ENCODE measurements around the gene LDB2. TPM values are rescaled to one million over a fixed set of nuclear protein-coding genes. Genes with fewer than 3 reads are reported as not detected.

LDB2 gene
- total and polyA plus RNA-seq, 2 donors (not counting 3 experiments of a cell fraction or from before 2014, with no cell fraction given) = 127 to 223 TPM

DNA sequence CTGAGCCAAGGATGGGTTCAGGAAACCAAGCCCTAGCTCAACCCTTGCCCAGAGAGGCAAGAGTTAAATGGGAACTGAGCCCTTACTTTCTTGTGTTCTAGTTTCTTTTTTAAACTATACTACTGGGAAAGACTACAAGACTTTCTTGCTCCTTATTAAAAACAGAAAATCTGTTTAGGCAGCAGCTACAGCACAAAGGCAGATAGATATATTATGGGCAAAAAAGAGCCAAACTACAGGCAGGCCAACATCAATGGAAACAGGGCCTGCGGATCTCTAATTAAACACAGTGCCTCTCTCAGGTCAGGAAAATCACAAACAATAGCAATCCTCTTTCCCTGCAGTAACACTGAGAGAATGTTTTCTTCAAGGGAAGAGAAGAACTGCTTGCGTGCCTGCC is 226.0 kb downstream of the LDB2 start:
- ChIA-PET CTCF (no interaction called here), POLR2A (no interaction called here)
- peaks cover 0 to 2% of the 10 kb centered on the region in 2 experiments for H3K27me3 ChIP-seq (ENCODE audit: control insufficient read depth in 2 of 2, insufficient read depth in 2 of 2, low read length in 2 of 2)
- DNase-seq (ENCODE audit: low read depth, low spot score) = no peak
- no peaks in the 10 kb centered on the region for H3K9me1 ChIP-seq (replicated peaks; ENCODE audit: control insufficient read depth, extremely low read depth, insufficient read depth, low read length)
- FAIRE-seq = no peak
- H3K79me2 ChIP-seq (ENCODE audit: control insufficient read depth, insufficient read depth, low read length) = no peaks in the 10 kb centered on the region
- no peaks in the 10 kb centered on the region for H4K20me1 ChIP-seq (replicated peaks; ENCODE audit: control insufficient read depth, extremely low read depth, insufficient read depth, low read length)
- dilution Hi-C loops (cut with MboI; ENCODE audit: extremely low pct_ligation_motif_present, low sequenced_read_pairs) (no loop called here), intact Hi-C loops (cut with micrococcal nuclease) (no loop called here)
- H3K36me3 ChIP-seq (ENCODE audit: control insufficient read depth in 2 of 2, extremely low read depth in 1 of 2, insufficient read depth in 2 of 2, low read length in 2 of 2) = peaks cover 0 to 3% of the 10 kb centered on the region in 2 experiments
- H3K4me3 ChIP-seq (replicated peaks in 1 of 3; ENCODE audit: insufficient read depth in 1 of 3, low read depth in 1 of 3, low read length in 3 of 3) = no peak overlapping the region
- TF ChIP-seq FOS (IDR thresholded peaks at IDR 0.05; ENCODE audit: borderline replicate concordance, insufficient read depth, low read length) (no peak), JUN (IDR thresholded peaks at IDR 0.05; ENCODE audit: borderline replicate concordance, insufficient read depth, insufficient read length, low read depth) (no peak)
- H3K4me2 ChIP-seq (ENCODE audit: insufficient read depth, low read length) = no peak overlapping the region
- H3K4me1 ChIP-seq (ENCODE audit: control insufficient read depth, extremely low read depth, insufficient read depth, low read length) = no peaks in the 10 kb centered on the region
- H2AFZ ChIP-seq (ENCODE audit: low read depth, low read length) = no peak overlapping the region
- no TSS peak for BruUV-seq (replicated peaks)
- H3K9ac ChIP-seq (replicated peaks; ENCODE audit: extremely low read depth, insufficient read depth, low read length) = no peak overlapping the region
- no peak overlapping the region for H3K27ac ChIP-seq (ENCODE audit: insufficient read depth, low read depth, low read length)
- no peaks in the 10 kb centered on the region for H3K9me3 ChIP-seq (replicated peaks; ENCODE audit: control insufficient read depth, insufficient read depth, low read length)

GRCh38 chr4:16671741-16672140 is 226.7 kb downstream of the LDB2 start:
- CTCF ChIA-PET = no interaction called here
- intact Hi-C loops (cut with micrococcal nuclease) = no loop called here

More at GRCh38 chr4:16671741-16672140, 226.7 kb downstream of the LDB2 start:
- Histone ChIP-seq H3K9me1 (replicated peaks; ENCODE audit: control insufficient read depth, extremely low read depth, insufficient read depth, low read length) (no peaks in the 10 kb centered on the region), H2AFZ (ENCODE audit: low read depth, low read length) (no peak overlapping the region), H4K20me1 (replicated peaks; ENCODE audit: control insufficient read depth, extremely low read depth, insufficient read depth, low read length) (no peaks in the 10 kb centered on the region), H3K4me2 (ENCODE audit: insufficient read depth, low read length) (no peak overlapping the region), H3K79me2 (ENCODE audit: control insufficient read depth, insufficient read depth, low read length) (no peaks in the 10 kb centered on the region), H3K27ac (ENCODE audit: insufficient read depth, low read depth, low read length) (no peak overlapping the region), H3K27me3 (ENCODE audit: control insufficient read depth in 2 of 2, insufficient read depth in 2 of 2, low read length in 2 of 2) (peaks cover 0 to 2% of the 10 kb centered on the region in 2 experiments), H3K9ac (replicated peaks; ENCODE audit: extremely low read depth, insufficient read depth, low read length) (no peak overlapping the region), H3K4me3 (replicated peaks in 1 of 3; ENCODE audit: insufficient read depth in 1 of 3, low read depth in 1 of 3, low read length in 3 of 3) (no peak overlapping the region), H3K4me1 (ENCODE audit: control insufficient read depth, extremely low read depth, insufficient read depth, low read length) (no peaks in the 10 kb centered on the region), H3K9me3 (replicated peaks; ENCODE audit: control insufficient read depth, insufficient read depth, low read length) (no peaks in the 10 kb centered on the region), H3K36me3 (ENCODE audit: control insufficient read depth in 2 of 2, extremely low read depth in 1 of 2, insufficient read depth in 2 of 2, low read length in 2 of 2) (peaks cover 0 to 4% of the 10 kb centered on the region in 2 experiments)
- POLR2A ChIA-PET = no interaction called here
- DNase-seq (ENCODE audit: low read depth, low spot score) = no peak
- FAIRE-seq = no peak
- no peak for TF ChIP-seq GATA2 (IDR thresholded peaks at IDR 0.05; ENCODE audit: insufficient read depth, insufficient read length, low read depth, low read length)
- no peak for TF ChIP-seq JUN (IDR thresholded peaks at IDR 0.05; ENCODE audit: borderline replicate concordance, insufficient read depth, insufficient read length, low read depth)
- no peak for TF ChIP-seq EZH2 (IDR thresholded peaks at IDR 0.05; ENCODE audit: borderline replicate concordance, low read depth, low read length, severe bottlenecking)
- no peak for TF ChIP-seq CTCF (IDR thresholded peaks at IDR 0.05; ENCODE audit: extremely low read depth in 1 of 2, insufficient read depth in 1 of 2, low read depth in 1 of 2, low read length in 2 of 2)
- TF ChIP-seq, protein P1, sequence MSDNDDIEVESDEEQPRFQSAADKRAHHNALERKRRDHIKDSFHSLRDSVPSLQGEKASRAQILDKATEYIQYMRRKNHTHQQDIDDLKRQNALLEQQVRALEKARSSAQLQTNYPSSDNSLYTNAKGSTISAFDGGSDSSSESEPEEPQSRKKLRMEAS (IDR thresholded peaks at IDR 0.05; ENCODE audit: insufficient read depth, insufficient read length) = no peak
- no peak for TF ChIP-seq MYC (IDR thresholded peaks at IDR 0.05; ENCODE audit: low read depth, low read length)
- no TSS peak for BruUV-seq (replicated peaks)
- dilution Hi-C loops (cut with MboI; ENCODE audit: extremely low pct_ligation_motif_present, low sequenced_read_pairs) = no loop called here
